IPS-15b (cell line): Measurements from ENCODE around the gene FTO.

Source experiments
- H3K27me3 ChIP-seq: one replicate; pipeline ENCODE4 v1.6.1; 2013; ENCODE audit warnings: low read length; ENCODE audit not compliant: control insufficient read depth, insufficient read depth
- H3K36me3 ChIP-seq: one replicate; pipeline ENCODE4 v1.6.1; 2013; ENCODE audit warnings: low read length; ENCODE audit not compliant: control insufficient read depth, insufficient read depth
- H3K4me1 ChIP-seq: one replicate; pipeline ENCODE4 v1.6.1; 2013; ENCODE audit warnings: mild to moderate bottlenecking, low read length; ENCODE audit not compliant: control insufficient read depth, insufficient read depth
- H3K4me3 ChIP-seq: one replicate; pipeline ENCODE4 v1.5.1; 2013; ENCODE audit warnings: low read depth, low read length
- H3K9ac ChIP-seq: one replicate; pipeline ENCODE4 v1.6.1; 2013; ENCODE audit warnings: low read depth, mild to moderate bottlenecking, low read length
- H3K9me3 ChIP-seq: one replicate; pipeline ENCODE4 v1.6.1; 2013; ENCODE audit warnings: mild to moderate bottlenecking, low read length; ENCODE audit not compliant: control insufficient read depth, insufficient read depth

Gene FTO

DNA sequence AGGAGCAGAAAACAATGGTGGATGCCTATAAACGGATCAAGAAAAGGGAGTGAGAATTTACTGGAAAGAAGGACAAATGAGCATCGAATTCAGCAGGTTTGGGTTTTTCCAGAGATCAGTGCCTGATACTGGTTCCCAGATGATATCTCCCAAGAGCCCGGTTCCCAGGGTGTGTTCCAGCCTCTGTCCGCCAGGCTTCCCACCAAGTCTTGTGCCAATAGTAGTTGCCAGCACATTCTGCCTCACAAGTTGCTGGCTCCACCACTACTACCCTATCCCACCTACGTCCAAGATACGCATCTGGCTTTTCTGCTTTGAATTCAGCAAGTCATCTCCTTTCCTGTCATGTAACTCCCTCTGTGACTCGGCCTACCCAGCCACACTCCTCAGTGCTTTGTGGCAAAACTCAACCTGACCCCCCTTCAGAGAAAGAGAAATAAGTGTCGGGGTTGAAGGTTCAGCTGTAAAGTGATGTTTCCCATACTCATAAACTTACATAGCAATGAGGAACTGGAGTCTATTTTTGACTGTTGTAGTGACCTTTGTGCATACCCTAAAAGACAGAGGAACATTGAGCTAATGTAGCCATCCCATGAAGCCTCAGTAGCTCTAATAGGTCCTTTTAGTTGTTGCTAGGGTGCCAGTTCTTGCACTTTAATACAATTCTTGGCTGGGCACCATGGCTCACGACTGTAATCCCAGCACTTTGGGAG, 305.7 kb downstream of the FTO start:
- H3K9ac ChIP-seq = no peak overlapping the region

DNA sequence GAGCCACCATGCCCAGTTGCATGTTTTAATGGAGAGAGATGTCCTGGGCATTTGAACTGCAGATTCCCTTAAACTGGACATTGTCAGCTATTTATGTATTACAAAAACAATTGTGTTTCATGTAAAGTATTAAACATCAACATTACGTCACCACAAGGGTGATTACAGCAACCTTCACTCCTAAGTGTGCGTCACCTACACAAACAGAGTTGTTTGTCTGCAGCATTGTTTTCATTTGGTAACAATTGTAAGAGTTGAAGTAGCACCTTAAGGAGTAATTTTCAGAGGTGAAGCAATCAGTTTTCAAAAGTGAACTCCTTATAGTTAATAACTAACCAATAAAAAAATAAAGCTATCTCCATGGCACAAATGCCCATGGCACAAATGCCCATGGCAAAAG, 311.2 kb downstream of the FTO start:
- H3K27me3 ChIP-seq = no peaks in the 10 kb centered on the region
- no peaks in the 10 kb centered on the region for H3K9me3 ChIP-seq
- H3K9ac ChIP-seq = no peak overlapping the region
- no peaks in the 10 kb centered on the region for H3K36me3 ChIP-seq
- H3K4me3 ChIP-seq = no peak overlapping the region
- peaks cover 8% of the 10 kb centered on the region for H3K4me1 ChIP-seq

More for the DNA sequence above, 305.7 kb downstream of the FTO start:
- no peaks in the 10 kb centered on the region for H3K9me3 ChIP-seq
- H3K36me3 ChIP-seq = no peaks in the 10 kb centered on the region
- no peaks in the 10 kb centered on the region for H3K4me1 ChIP-seq
- H3K4me3 ChIP-seq = no peak overlapping the region
- H3K27me3 ChIP-seq = no peaks in the 10 kb centered on the region

DNA sequence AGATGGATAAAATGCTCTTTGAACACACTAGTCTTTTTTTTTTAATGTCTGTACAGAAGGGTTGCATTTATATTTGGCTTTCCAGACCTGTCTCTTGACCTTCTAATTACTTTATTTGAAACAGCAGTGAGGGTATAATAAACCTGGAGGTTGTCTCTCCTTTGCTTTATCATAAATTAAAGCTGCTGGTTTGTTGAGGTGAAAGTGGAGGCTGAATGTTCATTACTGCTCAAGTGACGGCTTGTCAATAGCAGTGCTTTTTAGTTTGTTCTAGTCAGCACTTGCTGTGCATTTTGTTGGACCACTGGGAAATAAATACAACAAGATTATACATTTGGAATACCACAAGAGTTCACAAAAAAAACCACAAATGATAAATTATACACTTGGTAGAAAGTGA, 318.4 kb downstream of the FTO start:
- H3K27me3 ChIP-seq = no peaks in the 10 kb centered on the region
- H3K4me1 ChIP-seq = no peaks in the 10 kb centered on the region
- H3K36me3 ChIP-seq = no peaks in the 10 kb centered on the region
- no peaks in the 10 kb centered on the region for H3K9me3 ChIP-seq
- H3K4me3 ChIP-seq = no peak overlapping the region
- no peak overlapping the region for H3K9ac ChIP-seq

DNA sequence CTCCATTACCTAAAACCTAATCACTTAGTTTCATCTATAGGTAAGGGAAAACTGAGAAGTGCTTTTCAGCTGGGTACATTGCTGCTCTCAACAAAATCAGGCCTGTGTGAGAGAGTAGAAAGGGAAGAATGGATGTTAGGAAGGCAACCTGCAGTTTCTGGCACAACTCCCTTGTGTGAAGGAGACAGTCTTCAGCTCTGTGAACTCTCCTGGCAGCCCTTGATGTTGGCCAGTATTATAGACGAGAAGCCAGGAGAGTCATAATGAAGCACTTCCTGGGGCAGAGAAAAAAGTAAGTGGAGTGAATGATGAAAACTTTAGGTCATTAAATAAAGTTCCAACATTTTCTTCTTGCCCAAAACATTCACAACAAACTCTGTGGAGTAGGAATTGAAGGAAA, 322.5 kb downstream of the FTO start:
- no peak overlapping the region for H3K4me3 ChIP-seq
- no peak overlapping the region for H3K9ac ChIP-seq
- no peaks in the 10 kb centered on the region for H3K4me1 ChIP-seq
- no peaks in the 10 kb centered on the region for H3K9me3 ChIP-seq
- no peaks in the 10 kb centered on the region for H3K27me3 ChIP-seq
- no peaks in the 10 kb centered on the region for H3K36me3 ChIP-seq

DNA sequence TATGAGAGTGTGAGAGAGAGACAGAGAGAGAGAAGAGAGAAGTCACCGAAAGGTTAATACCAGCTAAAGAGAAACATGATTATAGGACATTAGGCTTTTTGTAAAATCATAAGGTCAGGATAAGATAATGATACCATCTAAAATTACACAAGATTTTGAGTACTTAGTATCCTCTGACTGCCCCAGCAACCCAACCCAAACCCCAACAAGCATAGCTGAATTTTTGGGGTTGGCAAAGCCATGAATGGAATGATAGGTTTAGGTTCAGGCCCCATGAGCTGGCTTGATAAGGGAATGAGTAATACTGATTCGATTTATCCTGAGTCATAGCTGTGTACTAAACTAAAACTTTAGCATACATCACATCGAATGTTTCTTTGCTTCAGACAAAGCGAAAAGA, 323.1 kb downstream of the FTO start:
- no peak overlapping the region for H3K9ac ChIP-seq
- no peak overlapping the region for H3K4me3 ChIP-seq
- no peaks in the 10 kb centered on the region for H3K36me3 ChIP-seq
- no peaks in the 10 kb centered on the region for H3K27me3 ChIP-seq
- no peaks in the 10 kb centered on the region for H3K9me3 ChIP-seq
- no peaks in the 10 kb centered on the region for H3K4me1 ChIP-seq

DNA sequence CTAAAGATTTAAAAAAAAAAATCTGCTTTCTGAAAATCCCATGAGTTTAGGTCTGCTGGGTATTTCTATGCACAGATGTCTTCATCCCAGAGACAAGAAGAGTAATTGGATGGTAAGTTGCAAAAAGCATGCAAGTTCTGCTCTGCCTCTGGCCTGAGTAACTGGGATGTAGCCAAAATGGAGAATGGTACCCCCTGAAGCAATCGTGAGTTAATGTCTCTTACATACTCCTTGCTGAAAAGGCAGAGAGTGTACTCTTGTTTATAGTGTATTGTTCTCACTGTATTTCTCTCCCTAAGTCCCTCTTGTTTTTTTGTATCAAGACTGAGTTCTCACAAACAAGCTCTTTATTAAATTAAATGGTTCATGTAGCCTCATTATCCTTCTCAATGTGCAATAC, 323.6 kb downstream of the FTO start:
- no peak overlapping the region for H3K9ac ChIP-seq
- H3K4me3 ChIP-seq = no peak overlapping the region
- no peaks in the 10 kb centered on the region for H3K4me1 ChIP-seq

DNA sequence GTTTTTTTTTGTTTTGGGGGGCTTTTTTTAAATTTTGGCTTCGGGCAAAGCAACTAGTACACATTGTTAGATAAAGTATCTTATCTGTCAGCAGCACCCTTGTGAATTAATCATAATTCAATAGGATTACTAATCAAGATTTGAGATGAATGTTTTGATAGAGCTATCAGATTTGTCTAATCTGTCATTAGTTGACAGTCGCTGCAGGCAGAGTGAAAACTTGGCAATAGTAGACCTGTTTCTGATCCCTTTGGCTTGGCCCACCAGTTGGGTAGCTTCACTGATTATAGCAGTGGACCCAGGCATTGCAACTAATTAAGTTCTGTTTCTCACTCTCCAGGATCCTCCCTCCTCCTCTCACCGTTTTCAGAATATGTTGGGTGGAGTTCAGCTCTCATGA, 324.0 kb downstream of the FTO start:
- Histone ChIP-seq H3K4me1 (no peaks in the 10 kb centered on the region), H3K9me3 (no peaks in the 10 kb centered on the region), H3K27me3 (no peaks in the 10 kb centered on the region), H3K4me3 (no peak overlapping the region), H3K9ac (no peak overlapping the region), H3K36me3 (no peaks in the 10 kb centered on the region)

More for the DNA sequence above, 323.6 kb downstream of the FTO start:
- Histone ChIP-seq H3K27me3 (no peaks in the 10 kb centered on the region), H3K36me3 (no peaks in the 10 kb centered on the region), H3K9me3 (no peaks in the 10 kb centered on the region)

DNA sequence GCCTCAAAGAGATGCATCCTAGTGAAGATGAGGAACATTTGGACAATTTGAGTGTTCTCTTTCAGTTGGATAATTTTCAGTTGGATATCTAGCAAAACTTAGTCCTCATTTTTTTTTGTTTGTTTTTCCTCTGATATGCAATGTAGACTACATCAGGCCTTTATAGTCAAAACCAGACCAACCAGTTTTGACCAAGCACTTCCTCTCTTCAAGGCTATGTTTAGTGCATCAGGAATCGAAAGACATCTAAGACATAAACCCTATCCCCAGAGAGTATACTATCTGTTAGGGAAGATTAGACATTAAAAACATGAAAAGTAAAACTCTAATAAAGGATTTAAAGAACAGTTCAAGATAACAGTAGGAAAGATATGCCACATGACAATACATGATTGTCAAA, 326.5 kb downstream of the FTO start:
- no peak overlapping the region for H3K9ac ChIP-seq
- H3K9me3 ChIP-seq = no peaks in the 10 kb centered on the region
- no peak overlapping the region for H3K4me3 ChIP-seq
- H3K4me1 ChIP-seq = no peaks in the 10 kb centered on the region
- H3K36me3 ChIP-seq = no peaks in the 10 kb centered on the region
- H3K27me3 ChIP-seq = no peaks in the 10 kb centered on the region

DNA sequence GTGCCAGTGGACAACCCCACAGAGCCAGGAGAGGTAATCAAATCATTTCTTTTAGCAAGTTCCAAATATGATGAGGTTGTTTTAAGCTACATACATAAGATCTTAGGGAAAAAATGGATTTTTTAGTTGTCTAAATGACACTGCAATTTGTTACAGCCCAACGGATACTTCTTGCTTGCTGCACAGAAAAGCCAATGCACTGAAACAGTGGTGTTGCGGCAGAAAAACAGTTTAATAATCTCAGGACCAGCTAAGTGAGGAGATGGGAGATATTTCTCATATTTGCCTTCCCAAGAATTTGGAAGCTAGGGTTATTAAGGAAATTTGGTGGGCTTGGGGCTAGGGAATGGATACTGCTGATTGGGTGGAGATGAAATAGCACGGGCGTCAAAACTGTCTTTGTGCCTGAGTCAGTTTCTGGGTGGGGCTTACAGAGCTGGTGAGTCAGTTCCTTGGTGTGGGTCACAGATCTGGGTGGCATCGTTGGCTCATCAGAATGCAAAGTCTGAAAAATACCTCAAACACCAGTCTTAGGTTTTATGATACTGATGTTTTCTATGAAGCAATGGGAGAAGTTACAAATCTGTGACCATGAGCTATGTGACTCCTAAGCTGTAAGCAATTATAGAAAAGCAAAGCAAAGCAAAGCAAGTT, 327.3 kb downstream of the FTO start:
- no peaks in the 10 kb centered on the region for H3K4me1 ChIP-seq
- H3K36me3 ChIP-seq = no peaks in the 10 kb centered on the region
- no peak overlapping the region for H3K9ac ChIP-seq
- H3K9me3 ChIP-seq = no peaks in the 10 kb centered on the region
- no peaks in the 10 kb centered on the region for H3K27me3 ChIP-seq
- no peak overlapping the region for H3K4me3 ChIP-seq

DNA sequence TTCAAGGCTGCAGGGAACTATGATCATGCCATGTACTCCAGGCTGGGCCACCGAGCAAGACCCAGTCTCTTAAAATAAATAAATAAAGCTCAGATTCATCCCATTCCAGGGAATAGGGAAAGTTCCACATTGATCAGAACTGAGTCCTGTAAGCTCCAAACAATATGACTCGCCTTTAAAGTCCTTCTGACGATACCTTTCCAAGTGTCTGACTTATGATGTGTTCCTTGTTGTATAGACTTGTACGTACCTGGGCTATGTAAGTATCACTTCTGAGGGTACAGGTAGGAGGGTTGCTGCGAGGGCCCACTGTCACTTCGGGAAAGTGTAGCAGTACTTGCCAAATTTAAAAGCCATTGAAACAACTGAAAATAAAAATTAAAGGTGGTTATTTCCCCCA, 329.8 kb downstream of the FTO start:
- no peak overlapping the region for H3K9ac ChIP-seq
- no peaks in the 10 kb centered on the region for H3K36me3 ChIP-seq
- H3K27me3 ChIP-seq = no peaks in the 10 kb centered on the region
- H3K4me1 ChIP-seq = no peaks in the 10 kb centered on the region
- no peaks in the 10 kb centered on the region for H3K9me3 ChIP-seq
- no peak overlapping the region for H3K4me3 ChIP-seq

DNA sequence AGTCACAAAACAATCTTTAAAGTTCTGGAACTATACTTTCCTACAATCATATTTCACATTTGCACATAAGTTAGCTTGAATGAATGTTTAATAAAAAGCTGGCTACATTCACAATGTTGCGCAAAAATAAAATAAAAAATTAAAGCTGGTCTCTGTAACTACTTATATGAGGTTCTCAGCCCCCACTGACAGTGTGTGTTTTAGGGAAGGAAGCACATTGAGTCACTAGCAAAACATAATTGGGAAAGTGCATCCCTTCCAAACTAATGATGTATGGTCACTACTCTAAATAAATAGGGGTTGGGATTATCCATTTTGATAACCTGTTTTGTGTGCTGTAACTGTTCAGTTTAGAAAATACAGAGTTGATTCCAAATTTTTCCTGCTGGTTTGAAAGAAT, 330.7 kb downstream of the FTO start:
- Histone ChIP-seq H3K36me3 (no peaks in the 10 kb centered on the region), H3K4me1 (no peaks in the 10 kb centered on the region), H3K9ac (no peak overlapping the region), H3K27me3 (no peaks in the 10 kb centered on the region), H3K4me3 (no peak overlapping the region), H3K9me3 (no peaks in the 10 kb centered on the region)

DNA sequence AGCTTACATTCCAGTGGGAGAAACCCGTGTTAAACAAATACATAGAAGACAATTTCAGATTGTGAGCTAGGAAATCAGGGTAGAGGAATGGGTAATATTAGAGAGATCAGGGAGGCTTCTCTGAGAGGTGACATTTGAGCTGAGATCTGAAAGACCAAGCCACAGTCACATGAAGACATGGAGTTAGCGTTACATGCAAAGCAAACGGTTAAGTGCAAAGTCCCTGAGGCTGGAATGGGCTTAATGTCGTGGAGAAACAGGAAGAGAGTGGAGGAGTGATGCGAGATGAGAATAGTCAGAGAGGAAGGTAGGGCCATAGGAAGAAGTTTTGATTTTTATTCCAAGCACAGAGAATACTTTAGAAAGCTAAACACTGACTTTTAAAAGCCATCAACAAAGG, 336.5 kb downstream of the FTO start:
- H3K27me3 ChIP-seq = no peaks in the 10 kb centered on the region
- no peaks in the 10 kb centered on the region for H3K9me3 ChIP-seq
- no peak overlapping the region for H3K9ac ChIP-seq
- no peaks in the 10 kb centered on the region for H3K36me3 ChIP-seq
- H3K4me1 ChIP-seq = no peaks in the 10 kb centered on the region
- no peak overlapping the region for H3K4me3 ChIP-seq
